ENCODE measurements around the gene AFAP1.
"Not testable (repeated sequence)": the region's sequence is repeated elsewhere in the genome, so short reads cannot be mapped to it uniquely, and the experiment has no call there.

The AFAP1 gene

DNA sequence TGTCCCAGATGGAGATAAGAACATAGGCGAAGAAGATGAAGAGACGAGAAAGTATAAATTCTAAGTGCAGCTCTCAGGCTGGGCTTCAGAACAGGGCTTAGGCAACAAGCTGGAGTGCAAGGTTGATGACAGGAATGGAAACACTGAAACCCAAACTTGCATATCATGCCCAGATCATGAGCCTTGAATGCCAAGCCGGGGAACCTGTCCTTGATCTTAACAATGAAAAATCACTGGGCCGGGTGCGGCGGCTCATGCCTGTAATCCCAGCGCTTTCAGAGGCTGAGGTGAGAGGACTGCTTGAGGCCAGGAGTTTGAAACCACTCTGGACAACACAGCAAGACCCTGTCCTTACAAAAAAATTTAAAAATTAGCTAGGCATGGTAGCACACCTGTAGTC, 17.2 kb downstream of the AFAP1 start:
- H3K4me3 ChIP-seq (ENCODE audit: low read length) = no peak overlapping the region
- no peak overlapping the region for H3K9ac ChIP-seq (ENCODE audit: low read length)
- H3K4me1 ChIP-seq (ENCODE audit: control insufficient read depth, insufficient read depth, low read length) = peaks cover 18% of the 10 kb centered on the region
- no peaks in the 10 kb centered on the region for H3K27me3 ChIP-seq (ENCODE audit: control insufficient read depth, insufficient read depth, low read length)
- H3K9me3 ChIP-seq (ENCODE audit: control insufficient read depth, low read length) = no peaks in the 10 kb centered on the region
- no peaks in the 10 kb centered on the region for H3K36me3 ChIP-seq (ENCODE audit: control insufficient read depth, insufficient read depth, low read length)

DNA sequence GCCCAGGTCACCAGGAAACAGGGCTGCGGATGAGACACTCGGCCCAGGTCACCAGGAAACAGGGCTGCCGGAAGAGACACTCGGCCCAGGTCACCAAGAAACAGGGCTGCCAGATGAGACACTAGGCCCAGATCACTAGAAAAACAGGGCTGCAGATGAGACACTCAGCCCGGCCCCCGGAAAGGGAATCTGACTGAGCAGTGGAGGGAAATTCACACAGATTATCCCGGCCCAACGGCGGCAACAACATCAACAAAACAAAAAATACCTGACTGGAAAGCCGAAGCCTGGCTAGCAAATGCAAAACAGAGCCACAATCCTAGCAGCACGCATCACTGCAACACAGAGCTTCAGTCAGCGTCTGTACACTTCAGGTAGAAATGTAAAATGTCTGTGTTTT, 20.7 kb downstream of the AFAP1 start:
- Histone ChIP-seq H3K27me3 (ENCODE audit: control insufficient read depth, insufficient read depth, low read length) (no peaks in the 10 kb centered on the region), H3K36me3 (ENCODE audit: control insufficient read depth, insufficient read depth, low read length) (no peaks in the 10 kb centered on the region), H3K9me3 (ENCODE audit: control insufficient read depth, low read length) (no peaks in the 10 kb centered on the region), H3K4me3 (ENCODE audit: low read length) (no peak overlapping the region), H3K9ac (ENCODE audit: low read length) (no peak overlapping the region), H3K4me1 (ENCODE audit: control insufficient read depth, insufficient read depth, low read length) (peaks cover 3% of the 10 kb centered on the region)

DNA sequence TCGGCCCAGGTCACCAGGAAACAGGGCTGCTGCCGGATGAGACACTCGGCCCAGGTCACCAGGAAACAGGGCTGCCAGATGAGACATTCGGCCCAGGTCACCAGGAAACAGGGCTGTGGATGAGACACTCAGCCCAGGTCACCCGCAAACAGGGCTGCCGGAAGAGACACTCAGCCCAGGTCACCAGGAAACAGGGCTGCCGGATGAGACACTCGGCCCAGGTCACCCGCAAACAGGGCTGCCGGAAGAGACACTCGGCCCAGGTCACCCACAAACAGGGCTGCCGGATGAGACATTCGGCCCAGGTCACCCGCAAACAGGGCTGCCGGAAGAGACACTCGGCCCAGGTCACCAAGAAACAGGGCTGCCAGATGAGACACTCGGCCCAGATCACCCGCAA, 21.5 kb downstream of the AFAP1 start:
- H3K36me3 ChIP-seq (ENCODE audit: control insufficient read depth, insufficient read depth, low read length); H3K4me1 ChIP-seq (ENCODE audit: control insufficient read depth, insufficient read depth, low read length); H3K4me3 ChIP-seq (ENCODE audit: low read length); H3K9ac ChIP-seq (ENCODE audit: low read length); H3K27me3 ChIP-seq (ENCODE audit: control insufficient read depth, insufficient read depth, low read length); H3K9me3 ChIP-seq (ENCODE audit: control insufficient read depth, low read length): not testable (repeated sequence)

DNA sequence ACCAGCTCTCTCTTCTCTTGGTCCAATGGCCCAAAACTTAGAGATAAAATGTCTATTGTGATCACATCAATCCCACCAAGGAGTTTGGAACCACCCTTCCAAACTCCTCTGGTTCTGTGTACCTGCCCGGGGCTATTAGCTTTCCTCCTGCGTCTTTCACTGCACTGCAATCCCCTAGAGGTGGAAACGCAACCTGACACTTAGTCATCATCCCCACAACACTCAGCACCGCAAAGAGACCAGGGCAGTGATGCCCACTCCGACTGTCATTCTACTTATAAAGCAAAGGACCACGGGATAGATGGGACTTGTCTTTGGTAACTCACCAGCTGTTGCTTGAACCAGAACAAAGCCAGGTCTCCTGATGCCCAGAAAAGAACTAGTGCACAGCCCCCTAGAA, 22.0 kb downstream of the AFAP1 start:
- no peaks in the 10 kb centered on the region for H3K36me3 ChIP-seq (ENCODE audit: control insufficient read depth, insufficient read depth, low read length)
- no peaks in the 10 kb centered on the region for H3K4me1 ChIP-seq (ENCODE audit: control insufficient read depth, insufficient read depth, low read length)
- no peaks in the 10 kb centered on the region for H3K27me3 ChIP-seq (ENCODE audit: control insufficient read depth, insufficient read depth, low read length)
- no peak overlapping the region for H3K4me3 ChIP-seq (ENCODE audit: low read length)
- H3K9ac ChIP-seq (ENCODE audit: low read length) = no peak overlapping the region
- H3K9me3 ChIP-seq (ENCODE audit: control insufficient read depth, low read length) = no peaks in the 10 kb centered on the region

DNA sequence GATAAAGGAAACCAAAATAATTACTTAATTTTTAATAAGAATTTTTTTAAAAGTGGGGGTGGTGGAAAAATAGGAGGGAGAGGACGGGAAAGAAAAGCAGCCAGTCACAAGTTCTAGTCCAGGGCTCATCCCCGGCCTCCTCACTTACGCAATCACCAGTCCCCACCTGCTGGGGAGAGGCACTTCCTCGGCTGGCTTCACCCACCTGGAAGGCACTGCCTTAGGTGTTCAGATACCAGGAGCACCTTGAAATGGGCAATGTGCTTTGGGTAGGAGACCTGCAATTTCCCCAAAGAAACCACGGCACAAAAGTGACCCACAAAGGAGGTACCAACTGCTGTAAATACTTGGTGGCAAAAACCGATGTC, 23.8 kb downstream of the AFAP1 start:
- H3K36me3 ChIP-seq (ENCODE audit: control insufficient read depth, insufficient read depth, low read length) = no peaks in the 10 kb centered on the region
- H3K9me3 ChIP-seq (ENCODE audit: control insufficient read depth, low read length) = no peaks in the 10 kb centered on the region
- no peak overlapping the region for H3K4me3 ChIP-seq (ENCODE audit: low read length)
- peaks cover 4% of the 10 kb centered on the region for H3K4me1 ChIP-seq (ENCODE audit: control insufficient read depth, insufficient read depth, low read length)
- H3K27me3 ChIP-seq (ENCODE audit: control insufficient read depth, insufficient read depth, low read length) = no peaks in the 10 kb centered on the region
- H3K9ac ChIP-seq (ENCODE audit: low read length) = no peak overlapping the region

- peaks cover 19% of the 10 kb centered on the region for H3K4me1 ChIP-seq (ENCODE audit: control insufficient read depth, insufficient read depth, low read length)
- no peaks in the 10 kb centered on the region for H3K36me3 ChIP-seq (ENCODE audit: control insufficient read depth, insufficient read depth, low read length)
- H3K4me3 ChIP-seq (ENCODE audit: low read length) = no peak overlapping the region
- H3K9ac ChIP-seq (ENCODE audit: low read length) = no peak overlapping the region
- H3K9me3 ChIP-seq (ENCODE audit: control insufficient read depth, low read length) = no peaks in the 10 kb centered on the region
- no peaks in the 10 kb centered on the region for H3K27me3 ChIP-seq (ENCODE audit: control insufficient read depth, insufficient read depth, low read length)
Observed at GRCh38 chr4:7912826-7913225, 26.8 kb downstream of the AFAP1 start.

DNA sequence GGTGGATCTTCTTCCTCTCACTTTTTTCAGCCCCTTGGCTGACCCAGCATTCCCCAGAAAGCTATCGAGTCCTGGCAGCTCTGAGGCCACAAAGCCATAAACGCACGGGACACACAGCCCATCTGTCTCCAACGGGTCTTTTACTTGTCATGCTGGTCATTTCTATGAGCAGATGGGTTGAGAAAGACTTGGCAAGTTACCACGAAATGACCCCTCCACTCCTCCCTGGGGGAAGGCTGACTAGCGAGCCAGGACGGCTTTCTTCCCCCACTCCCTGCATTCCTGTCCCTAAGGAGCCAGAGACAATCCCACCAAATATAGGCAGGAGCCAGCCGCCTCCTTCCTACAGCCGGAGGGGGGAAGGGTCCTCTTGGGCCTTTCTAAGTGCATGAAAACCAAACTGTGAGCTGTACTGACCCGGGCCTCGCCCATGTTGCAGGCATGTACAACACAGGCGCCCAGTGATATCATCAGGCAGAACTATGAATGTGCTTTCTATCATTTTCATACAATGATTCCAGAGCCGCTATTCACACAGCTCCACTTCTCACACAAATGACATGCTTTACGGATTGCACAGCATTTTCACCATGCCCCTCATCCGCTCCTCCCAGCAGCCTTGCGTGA, 28.6 kb downstream of the AFAP1 start:
- H3K27me3 ChIP-seq (ENCODE audit: control insufficient read depth, insufficient read depth, low read length) = no peaks in the 10 kb centered on the region
- no peak overlapping the region for H3K9ac ChIP-seq (ENCODE audit: low read length)
- H3K9me3 ChIP-seq (ENCODE audit: control insufficient read depth, low read length) = no peaks in the 10 kb centered on the region
- H3K36me3 ChIP-seq (ENCODE audit: control insufficient read depth, insufficient read depth, low read length) = no peaks in the 10 kb centered on the region
- H3K4me3 ChIP-seq (ENCODE audit: low read length) = no peak overlapping the region
- H3K4me1 ChIP-seq (ENCODE audit: control insufficient read depth, insufficient read depth, low read length) = peaks cover 19% of the 10 kb centered on the region

DNA sequence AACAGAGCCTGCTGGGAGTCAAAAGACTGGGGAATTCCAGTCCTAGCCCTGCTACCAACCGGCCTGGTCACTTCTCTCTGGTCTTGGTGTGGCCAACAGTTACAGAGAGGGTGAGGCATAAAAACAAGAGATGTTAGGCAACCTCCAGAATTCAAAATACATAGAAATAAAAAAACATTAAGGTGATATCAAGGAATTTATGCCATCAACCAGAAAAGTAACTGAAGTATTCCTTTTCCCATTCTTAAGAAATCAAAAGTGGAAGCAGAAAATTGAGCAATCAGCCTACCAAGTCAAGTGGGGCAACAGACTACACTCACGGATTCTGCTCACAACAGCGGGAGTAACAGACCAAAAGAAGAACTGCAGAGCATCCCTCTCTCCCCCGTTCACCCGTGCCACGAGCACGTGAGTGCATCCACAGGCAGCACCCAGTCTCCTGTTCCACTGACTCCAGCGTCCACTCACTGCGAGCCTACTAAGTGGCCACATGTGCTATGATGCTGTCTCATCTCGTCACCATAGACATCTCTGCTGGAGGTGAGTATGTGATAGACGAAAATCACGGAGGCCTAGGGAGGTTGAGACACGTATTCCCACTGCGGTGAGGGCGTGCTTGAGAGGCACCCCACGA, 29.3 kb downstream of the AFAP1 start:
- peaks cover 19% of the 10 kb centered on the region for H3K4me1 ChIP-seq (ENCODE audit: control insufficient read depth, insufficient read depth, low read length)
- H3K9ac ChIP-seq (ENCODE audit: low read length) = peak overlapping the region; percentile 30
- H3K36me3 ChIP-seq (ENCODE audit: control insufficient read depth, insufficient read depth, low read length) = no peaks in the 10 kb centered on the region
- no peak overlapping the region for H3K4me3 ChIP-seq (ENCODE audit: low read length)
- H3K9me3 ChIP-seq (ENCODE audit: control insufficient read depth, low read length) = no peaks in the 10 kb centered on the region
- no peaks in the 10 kb centered on the region for H3K27me3 ChIP-seq (ENCODE audit: control insufficient read depth, insufficient read depth, low read length)

DNA sequence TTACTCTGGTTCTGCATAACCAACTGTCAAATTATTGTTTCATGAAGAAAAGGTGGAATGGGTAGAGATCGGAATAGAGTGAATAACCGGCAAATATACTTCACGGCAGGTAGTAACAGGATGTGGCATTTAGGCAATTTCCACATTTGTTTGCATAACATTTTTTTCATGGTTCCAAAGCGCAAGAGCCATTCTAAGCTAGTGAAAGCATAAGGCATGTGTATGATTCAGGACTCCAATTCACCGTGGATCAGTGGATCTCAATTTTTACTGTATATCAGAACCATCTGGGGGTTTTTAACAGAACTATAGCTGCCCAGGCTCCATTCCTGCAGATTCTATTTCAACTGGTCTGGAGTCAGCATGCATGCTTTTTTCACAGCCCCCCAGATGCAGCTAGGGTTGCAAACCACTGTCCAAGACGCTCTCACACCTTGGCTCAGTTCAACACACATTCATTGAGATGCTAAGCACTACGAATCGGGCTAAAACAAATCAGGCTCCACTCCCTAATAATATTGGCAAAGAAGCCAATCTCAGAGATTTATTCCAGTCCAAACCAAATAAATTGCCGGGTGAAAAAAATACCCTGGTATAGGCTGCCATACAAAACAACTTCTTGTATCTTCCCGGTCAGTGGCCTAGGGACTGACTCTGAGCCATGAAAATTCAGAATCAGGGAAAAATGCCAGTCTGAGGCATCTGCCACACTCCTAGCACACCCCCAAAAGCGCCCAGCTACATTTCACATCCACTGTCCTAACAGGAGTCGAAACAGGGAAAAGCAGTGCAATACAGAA, 30.0 kb downstream of the AFAP1 start:
- H3K4me3 ChIP-seq (ENCODE audit: low read length) = no peak overlapping the region
- peaks cover 19% of the 10 kb centered on the region for H3K4me1 ChIP-seq (ENCODE audit: control insufficient read depth, insufficient read depth, low read length)
- H3K36me3 ChIP-seq (ENCODE audit: control insufficient read depth, insufficient read depth, low read length) = no peaks in the 10 kb centered on the region
- no peaks in the 10 kb centered on the region for H3K27me3 ChIP-seq (ENCODE audit: control insufficient read depth, insufficient read depth, low read length)
- H3K9ac ChIP-seq (ENCODE audit: low read length) = peak overlapping the region; percentile 30
- H3K9me3 ChIP-seq (ENCODE audit: control insufficient read depth, low read length) = no peaks in the 10 kb centered on the region

GRCh38 chr4:7908668-7909067, 31.0 kb downstream of the AFAP1 start:
- no peaks in the 10 kb centered on the region for H3K9me3 ChIP-seq (ENCODE audit: control insufficient read depth, low read length)
- no peaks in the 10 kb centered on the region for H3K27me3 ChIP-seq (ENCODE audit: control insufficient read depth, insufficient read depth, low read length)
- H3K36me3 ChIP-seq (ENCODE audit: control insufficient read depth, insufficient read depth, low read length) = no peaks in the 10 kb centered on the region
- no peak overlapping the region for H3K9ac ChIP-seq (ENCODE audit: low read length)
- H3K4me3 ChIP-seq (ENCODE audit: low read length) = no peak overlapping the region
- H3K4me1 ChIP-seq (ENCODE audit: control insufficient read depth, insufficient read depth, low read length) = peaks cover 19% of the 10 kb centered on the region

DNA sequence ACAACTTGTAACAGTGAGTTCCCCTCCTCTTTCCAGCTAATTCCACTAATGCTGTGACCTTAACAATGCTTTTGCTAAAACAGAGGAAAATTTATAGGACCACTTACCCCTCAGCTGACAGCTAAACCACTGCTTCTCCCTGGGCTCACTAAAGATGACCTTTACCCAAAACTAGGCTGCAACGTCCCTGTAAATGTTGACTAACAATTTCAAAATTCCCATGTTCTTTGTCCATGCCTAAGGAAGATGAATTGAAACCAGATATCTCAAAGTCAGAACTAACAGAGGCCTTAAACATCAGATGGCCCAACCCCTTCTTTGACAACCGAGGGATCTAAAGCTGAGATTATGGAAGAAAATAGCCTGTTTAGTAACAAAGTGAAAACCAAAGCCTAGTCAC, 32.5 kb downstream of the AFAP1 start:
- H3K9me3 ChIP-seq (ENCODE audit: control insufficient read depth, low read length) = no peaks in the 10 kb centered on the region
- no peak overlapping the region for H3K4me3 ChIP-seq (ENCODE audit: low read length)
- no peak overlapping the region for H3K9ac ChIP-seq (ENCODE audit: low read length)
- H3K4me1 ChIP-seq (ENCODE audit: control insufficient read depth, insufficient read depth, low read length) = peaks cover 21% of the 10 kb centered on the region
- H3K36me3 ChIP-seq (ENCODE audit: control insufficient read depth, insufficient read depth, low read length) = no peaks in the 10 kb centered on the region
- H3K27me3 ChIP-seq (ENCODE audit: control insufficient read depth, insufficient read depth, low read length) = no peaks in the 10 kb centered on the region

- H3K4me1 ChIP-seq (ENCODE audit: control insufficient read depth, insufficient read depth, low read length) = peaks cover 24% of the 10 kb centered on the region
- no peak overlapping the region for H3K9ac ChIP-seq (ENCODE audit: low read length)
- no peaks in the 10 kb centered on the region for H3K27me3 ChIP-seq (ENCODE audit: control insufficient read depth, insufficient read depth, low read length)
- no peaks in the 10 kb centered on the region for H3K36me3 ChIP-seq (ENCODE audit: control insufficient read depth, insufficient read depth, low read length)
- no peaks in the 10 kb centered on the region for H3K9me3 ChIP-seq (ENCODE audit: control insufficient read depth, low read length)
- H3K4me3 ChIP-seq (ENCODE audit: low read length) = no peak overlapping the region
Observed at GRCh38 chr4:7906171-7906701, 33.4 kb downstream of the AFAP1 start.

Measured in mucosa of stomach (tissue), 1 donor.